Panc1 (cell line): ENCODE measurements around the gene AGXT2. TPM values are rescaled to one million over a fixed set of nuclear protein-coding genes. Genes with fewer than 3 reads are reported as not detected.

Experiments
- ATAC-seq: fragments of 200-7000 bp; cut with Tn5 transposase; 2 replicates; pipeline ENCODE4 v1.9.1; 2020; ENCODE audit warnings: mild to moderate bottlenecking, moderate library complexity
- BruUV-seq: library from RNA; stranded (reverse); fragments of 400-500 nt; replicated peaks from 2 replicates; lab custom pipeline; 2021; lab: Mats Ljungman, UMichigan
- CTCF ChIA-PET: fragments of 300-600 bp; sonication (Branson Sonifier 250); formaldehyde crosslinking; loops from one replicate; lab custom pipeline; 2022; ENCODE audit warnings: antibody characterized with exemption; lab: Charles Lee
- POLR2A ChIA-PET: fragments of 300-600 bp; sonication (Branson Sonifier 250); formaldehyde crosslinking; loops from one replicate; lab custom pipeline; 2022; ENCODE audit warnings: antibody characterized with exemption; lab: Charles Lee
- DNase-seq: peaks from one replicate; pipeline ENCODE4 v3.0.0-alpha.2; 2010; ENCODE audit warnings: low read depth, low spot score
- H3K27ac ChIP-seq: 2 replicates; pipeline ENCODE4 v1.5.1; 2011; ENCODE audit warnings: mild to moderate bottlenecking, low read length, inconsistent platforms
- H3K27me3 ChIP-seq: fragments of 200-500 bp; sonication (Bioruptor generic); 2 replicates; pipeline ENCODE4 v1.6.0; 2014; ENCODE audit warnings: low read length, inconsistent platforms; ENCODE audit not compliant: control insufficient read depth, insufficient read depth
- H3K36me3 ChIP-seq: fragments of 200-500 bp; sonication (Bioruptor generic); 2 replicates; pipeline ENCODE4 v1.5.1; 2014; ENCODE audit warnings: inconsistent platforms, mild to moderate bottlenecking, low read length, moderate library complexity; ENCODE audit not compliant: control insufficient read depth, insufficient read depth
- H3K4me1 ChIP-seq: 2 replicates; pipeline ENCODE4 v1.5.1; 2011; ENCODE audit warnings: inconsistent platforms, mild to moderate bottlenecking, low read length, moderate library complexity; ENCODE audit not compliant: control insufficient read depth, insufficient read depth
- H3K4me3 ChIP-seq, 2 experiments: 2 replicates each; pipeline ENCODE4 v1.5.1; 2011 to 2012; ENCODE audit warnings: low read depth in 2 of 2, low read length in 2 of 2, mild to moderate bottlenecking in 2 of 2, inconsistent platforms in 1 of 2, moderate library complexity in 1 of 2
- H3K9me3 ChIP-seq: fragments of 200-500 bp; sonication (Bioruptor generic); 2 replicates; pipeline ENCODE4 v1.5.1; 2014; ENCODE audit warnings: low read depth, mild to moderate bottlenecking, inconsistent platforms, low read length, moderate library complexity; ENCODE audit not compliant: control insufficient read depth, insufficient read depth
- POLR2AphosphoS5 ChIP-seq: IDR thresholded peaks from 2 replicates; pipeline ENCODE4 v1.6.1; 2012; ENCODE audit warnings: mild to moderate bottlenecking, low read depth, low read length, moderate library complexity
- SIN3A ChIP-seq: IDR thresholded peaks from 2 replicates; pipeline ENCODE4 v1.6.1; 2012; ENCODE audit warnings: low read depth, mild to moderate bottlenecking, low read length, moderate library complexity, borderline replicate concordance; ENCODE audit not compliant: insufficient read depth
- TCF7L2 ChIP-seq: IDR thresholded peaks from 2 replicates; pipeline ENCODE4 v1.6.1; 2011; ENCODE audit warnings: mild to moderate bottlenecking, low read depth, low read length, inconsistent platforms
- in situ Hi-C: cut with HindIII; loops from 2 replicates; pipeline ENCODE4 v1.10.0; 2016; ENCODE audit warnings: low sequenced_read_pairs, low pct_unique_long_range_greater_than_20kb
- intact Hi-C: fragments of 100-400 bp; cut with micrococcal nuclease; formaldehyde crosslinking; loops from one replicate; pipeline ENCODE4 v1.10.0; 2022; ENCODE audit not compliant: unreplicated experiment
- total RNA-seq: library from RNA; stranded (reverse); gene quantifications from one replicate; pipeline ENCODE4 v1.2.1, GENCODE V29; 2021; ENCODE audit not compliant: unreplicated experiment
- TF ChIP-seq, protein P1 (sequence below): fragments of 450-650 bp; IDR thresholded peaks from 2 replicates; pipeline ENCODE4 v1.5.1; 2017; ENCODE audit warnings: mild to moderate bottlenecking
- TF ChIP-seq, protein P2 (sequence below), 2 experiments: IDR thresholded peaks; 2 replicates each; pipeline ENCODE4 v1.6.1; 2011 to 2012; ENCODE audit warnings: low read depth in 2 of 2, control low read depth in 1 of 2, low read length in 1 of 2, mild to moderate bottlenecking in 1 of 2, moderate library complexity in 1 of 2; ENCODE audit not compliant: insufficient read depth in 1 of 2

The AGXT2 gene
- total RNA-seq, 1 experiment from 2014 or later, result not detected

DNA sequence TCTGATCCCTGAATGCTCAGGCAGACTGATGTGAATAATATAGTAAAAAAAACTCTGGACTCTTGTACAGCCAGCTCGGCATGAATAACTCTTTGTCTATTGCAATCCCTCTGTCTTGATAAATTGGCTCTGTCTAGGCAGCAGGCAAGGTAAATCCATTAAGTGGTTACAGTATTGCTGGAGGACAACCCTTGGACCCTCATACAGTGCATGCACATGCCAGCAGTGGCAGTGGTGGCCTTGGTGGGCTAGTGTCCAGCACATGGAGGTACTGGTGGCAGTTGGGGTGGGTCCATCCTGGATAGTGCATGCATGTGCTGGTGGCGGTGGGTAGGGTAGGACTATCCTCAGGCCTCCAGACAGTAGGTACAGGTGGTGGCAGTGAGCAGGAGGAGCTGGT lies 79.5 kb downstream of the AGXT2 start:
- ATAC-seq (no peak), DNase-seq (no peak)
- Histone ChIP-seq H3K27me3 (no peaks in the 10 kb centered on the region), H3K4me1 (no peaks in the 10 kb centered on the region), H3K4me3 (no peak overlapping the region), H3K36me3 (no peaks in the 10 kb centered on the region), H3K27ac (no peak overlapping the region), H3K9me3 (no peaks in the 10 kb centered on the region)
- CTCF ChIA-PET, result no interaction called here
- BruUV-seq, result no TSS peak
- in situ Hi-C loops, result no loop called here
- POLR2A ChIA-PET, result no interaction called here
- no peak for TF ChIP-seq POLR2AphosphoS5
- no peak for TF ChIP-seq TCF7L2
- TF ChIP-seq, protein P1, sequence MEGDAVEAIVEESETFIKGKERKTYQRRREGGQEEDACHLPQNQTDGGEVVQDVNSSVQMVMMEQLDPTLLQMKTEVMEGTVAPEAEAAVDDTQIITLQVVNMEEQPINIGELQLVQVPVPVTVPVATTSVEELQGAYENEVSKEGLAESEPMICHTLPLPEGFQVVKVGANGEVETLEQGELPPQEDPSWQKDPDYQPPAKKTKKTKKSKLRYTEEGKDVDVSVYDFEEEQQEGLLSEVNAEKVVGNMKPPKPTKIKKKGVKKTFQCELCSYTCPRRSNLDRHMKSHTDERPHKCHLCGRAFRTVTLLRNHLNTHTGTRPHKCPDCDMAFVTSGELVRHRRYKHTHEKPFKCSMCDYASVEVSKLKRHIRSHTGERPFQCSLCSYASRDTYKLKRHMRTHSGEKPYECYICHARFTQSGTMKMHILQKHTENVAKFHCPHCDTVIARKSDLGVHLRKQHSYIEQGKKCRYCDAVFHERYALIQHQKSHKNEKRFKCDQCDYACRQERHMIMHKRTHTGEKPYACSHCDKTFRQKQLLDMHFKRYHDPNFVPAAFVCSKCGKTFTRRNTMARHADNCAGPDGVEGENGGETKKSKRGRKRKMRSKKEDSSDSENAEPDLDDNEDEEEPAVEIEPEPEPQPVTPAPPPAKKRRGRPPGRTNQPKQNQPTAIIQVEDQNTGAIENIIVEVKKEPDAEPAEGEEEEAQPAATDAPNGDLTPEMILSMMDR, result no peak
- TF ChIP-seq, protein P2, sequence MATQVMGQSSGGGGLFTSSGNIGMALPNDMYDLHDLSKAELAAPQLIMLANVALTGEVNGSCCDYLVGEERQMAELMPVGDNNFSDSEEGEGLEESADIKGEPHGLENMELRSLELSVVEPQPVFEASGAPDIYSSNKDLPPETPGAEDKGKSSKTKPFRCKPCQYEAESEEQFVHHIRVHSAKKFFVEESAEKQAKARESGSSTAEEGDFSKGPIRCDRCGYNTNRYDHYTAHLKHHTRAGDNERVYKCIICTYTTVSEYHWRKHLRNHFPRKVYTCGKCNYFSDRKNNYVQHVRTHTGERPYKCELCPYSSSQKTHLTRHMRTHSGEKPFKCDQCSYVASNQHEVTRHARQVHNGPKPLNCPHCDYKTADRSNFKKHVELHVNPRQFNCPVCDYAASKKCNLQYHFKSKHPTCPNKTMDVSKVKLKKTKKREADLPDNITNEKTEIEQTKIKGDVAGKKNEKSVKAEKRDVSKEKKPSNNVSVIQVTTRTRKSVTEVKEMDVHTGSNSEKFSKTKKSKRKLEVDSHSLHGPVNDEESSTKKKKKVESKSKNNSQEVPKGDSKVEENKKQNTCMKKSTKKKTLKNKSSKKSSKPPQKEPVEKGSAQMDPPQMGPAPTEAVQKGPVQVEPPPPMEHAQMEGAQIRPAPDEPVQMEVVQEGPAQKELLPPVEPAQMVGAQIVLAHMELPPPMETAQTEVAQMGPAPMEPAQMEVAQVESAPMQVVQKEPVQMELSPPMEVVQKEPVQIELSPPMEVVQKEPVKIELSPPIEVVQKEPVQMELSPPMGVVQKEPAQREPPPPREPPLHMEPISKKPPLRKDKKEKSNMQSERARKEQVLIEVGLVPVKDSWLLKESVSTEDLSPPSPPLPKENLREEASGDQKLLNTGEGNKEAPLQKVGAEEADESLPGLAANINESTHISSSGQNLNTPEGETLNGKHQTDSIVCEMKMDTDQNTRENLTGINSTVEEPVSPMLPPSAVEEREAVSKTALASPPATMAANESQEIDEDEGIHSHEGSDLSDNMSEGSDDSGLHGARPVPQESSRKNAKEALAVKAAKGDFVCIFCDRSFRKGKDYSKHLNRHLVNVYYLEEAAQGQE (IDR thresholded peaks at IDR 0.05; ENCODE audit: insufficient read depth in 1 of 2, low read depth in 2 of 2, low read length in 1 of 2), result no peak
- no peak for TF ChIP-seq SIN3A
- intact Hi-C loops, result no loop called here

GRCh38 chr5:34967540-34967939 lies 80.2 kb downstream of the AGXT2 start:
- ATAC-seq (no peak), DNase-seq (no peak)
- no peaks in the 10 kb centered on the region for H3K9me3 ChIP-seq
- CTCF ChIA-PET, result no interaction called here
- no peaks in the 10 kb centered on the region for H3K27me3 ChIP-seq
- TF ChIP-seq SIN3A (no peak), TCF7L2 (no peak), POLR2AphosphoS5 (no peak)
- in situ Hi-C loops (no loop called here), intact Hi-C loops (no loop called here)
- POLR2A ChIA-PET, result no interaction called here
- BruUV-seq, result no TSS peak
- no peaks in the 10 kb centered on the region for H3K36me3 ChIP-seq
- H3K4me3 ChIP-seq, result no peak overlapping the region
- H3K4me1 ChIP-seq, result no peaks in the 10 kb centered on the region
- no peak overlapping the region for H3K27ac ChIP-seq

- H3K27me3 ChIP-seq, result no peaks in the 10 kb centered on the region
- POLR2A ChIA-PET, result no interaction called here
- CTCF ChIA-PET, result no interaction called here
- H3K9me3 ChIP-seq, result no peaks in the 10 kb centered on the region
- ATAC-seq, result no peak
- TF ChIP-seq, protein P2 (IDR thresholded peaks at IDR 0.05; ENCODE audit: insufficient read depth in 1 of 2, low read depth in 2 of 2, low read length in 1 of 2), result no peak
- no peak for TF ChIP-seq POLR2AphosphoS5
- TF ChIP-seq TCF7L2, result no peak
- TF ChIP-seq, protein P1, result no peak
- H3K4me3 ChIP-seq, result no peak overlapping the region
- H3K36me3 ChIP-seq, result peaks cover 11% of the 10 kb centered on the region; the same call in 1 of the 2 replicates
- H3K4me1 ChIP-seq, result no peaks in the 10 kb centered on the region
- no TSS peak for BruUV-seq
- no peak overlapping the region for H3K27ac ChIP-seq
- intact Hi-C loops, result loop anchor here (5.0 kb wide), 1 partner anchor 43 kb away; no protein-coding TSS in a partner anchor
- in situ Hi-C loops, result no loop called here
- no peak for DNase-seq
Measured at GRCh38 chr5:34959323-34959722, 88.4 kb downstream of the AGXT2 start.
